K562 (cell line): ENCODE results near the gene TRIOBP. TPM values are rescaled to one million over a fixed set of nuclear protein-coding genes. Genes with fewer than 3 reads are reported as not detected.

Experiments
- ATAC-seq: fragments of 200-7000 bp; cut with Tn5 transposase; 3 replicates; pipeline ENCODE4 v1.9.1; 2020; ENCODE audit warnings: moderate library complexity
- BruUV-seq: library from RNA; stranded (reverse); fragments of 400-500 nt; replicated peaks from 2 replicates; lab custom pipeline; 2021; lab: Mats Ljungman, UMichigan
- CTCF ChIA-PET: fragments of 300-600 bp; formaldehyde crosslinking; extraction: SDS; loops from one replicate; lab custom pipeline; 2021; ENCODE audit warnings: low intra/inter-chr PET ratio; lab: Yijun Ruan, JAX
- POLR2A ChIA-PET: fragments of 300-600, 350-650 bp; sonication (Branson Sonifier 250); formaldehyde crosslinking; extraction: SDS; loops from one replicate; lab custom pipeline; 2021; ENCODE audit warnings: antibody characterized with exemption, inconsistent platforms; lab: Yijun Ruan, JAX
- DNase-seq, 4 experiments: peaks; one replicate each; pipeline versions ENCODE4 v3.0.0 to v3.0.0-alpha.2; 2011 to 2018; ENCODE audit warnings: low spot score in 3 of 4, mixed read lengths in 3 of 4; ENCODE audit errors: extremely low read depth in 1 of 4
- FAIRE-seq: peaks from 2 replicates; lab custom pipeline; 2011; peaks lifted over from hg19 to GRCh38; lab: Jason Lieb, UNC
- H2AFZ ChIP-seq: 2 replicates; pipeline ENCODE4 v1.6.0; 2011; ENCODE audit warnings: low read depth, low read length, control low read depth, inconsistent platforms
- H3K27ac ChIP-seq: fragments of 200-600 bp; 3 replicates; pipeline ENCODE4 v1.8.0; 2011; ENCODE audit warnings: low read depth, mild to moderate bottlenecking, control low read depth, inconsistent platforms, low read length, moderate library complexity, mixed read lengths; ENCODE audit errors: extremely low read depth
- H3K27me3 ChIP-seq, 2 experiments: fragments of 300-600 bp in 1 of 2; 2 replicates in 1 of 2; 3 replicates in 1 of 2; pipeline versions ENCODE4 v1.6.0 to v1.8.0; 2011; ENCODE audit warnings: inconsistent platforms in 2 of 2, low read length in 2 of 2, mild to moderate bottlenecking in 1 of 2, mixed read lengths in 1 of 2, moderate library complexity in 1 of 2; ENCODE audit not compliant: control insufficient read depth in 2 of 2, insufficient read depth in 2 of 2
- H3K36me3 ChIP-seq: fragments of 300-600 bp; 3 replicates; pipeline ENCODE4 v1.8.0; 2011; ENCODE audit warnings: mild to moderate bottlenecking, low read length, inconsistent platforms; ENCODE audit not compliant: control insufficient read depth, insufficient read depth
- H3K4me1 ChIP-seq, 2 experiments: fragments of 200-600 bp in 1 of 2; replicated peaks in 1 of 2; 2 replicates in 1 of 2; 3 replicates in 1 of 2; pipeline versions ENCODE4 v1.5.1 to v1.8.0; 2011; ENCODE audit warnings: inconsistent platforms in 2 of 2, low read length in 2 of 2, mild to moderate bottlenecking in 1 of 2, mixed read lengths in 1 of 2, moderate library complexity in 1 of 2; ENCODE audit not compliant: control insufficient read depth in 2 of 2, insufficient read depth in 2 of 2
- H3K4me2 ChIP-seq: 2 replicates; pipeline ENCODE4 v1.6.1; 2011; ENCODE audit warnings: low read length, control low read depth, inconsistent platforms, mixed read lengths; ENCODE audit not compliant: insufficient read depth
- H3K4me3 ChIP-seq: fragments of 200-600 bp; sonication (generic), shearing (Covaris generic); 2 replicates; pipeline ENCODE4 v1.5.1; 2016; ENCODE audit warnings: control low read depth, inconsistent platforms
- H3K79me2 ChIP-seq: fragments of 200-600 bp; 3 replicates; pipeline ENCODE4 v1.8.0; 2011; ENCODE audit warnings: low read length, inconsistent platforms; ENCODE audit not compliant: control insufficient read depth, insufficient read depth
- H3K9ac ChIP-seq, 2 experiments: 2 replicates each; pipeline versions ENCODE4 v1.6.0 to v1.6.1; 2011; ENCODE audit warnings: low read depth in 2 of 2, low read length in 2 of 2, control low read depth in 1 of 2, inconsistent platforms in 1 of 2, mild to moderate bottlenecking in 1 of 2, mixed read lengths in 1 of 2; ENCODE audit not compliant: insufficient read depth in 1 of 2
- H3K9me1 ChIP-seq: one replicate; pipeline ENCODE4 v1.6.0; 2011; ENCODE audit warnings: inconsistent platforms, mild to moderate bottlenecking, low read length, moderate library complexity; ENCODE audit not compliant: control insufficient read depth, insufficient read depth
- H3K9me3 ChIP-seq: replicated peaks from 2 replicates; pipeline ENCODE4 v1.5.1; 2011; ENCODE audit warnings: low read depth, low read length, inconsistent platforms; ENCODE audit not compliant: control insufficient read depth, insufficient read depth
- H4K20me1 ChIP-seq: replicated peaks from 2 replicates; pipeline ENCODE4 v1.6.1; 2011; ENCODE audit warnings: low read length, inconsistent platforms, mixed read lengths; ENCODE audit not compliant: control insufficient read depth, insufficient read depth
- ADNP ChIP-seq: fragments of 200-800 bp; sonication (Bioruptor generic); IDR thresholded peaks from 2 replicates; pipeline ENCODE4 v1.6.1; 2016; ENCODE audit warnings: missing genetic modification characterization, missing compliant biosample characterization
- BCOR ChIP-seq: fragments of 450-650 bp; IDR thresholded peaks from 2 replicates; pipeline ENCODE4 v1.6.1; 2016
- EP400 ChIP-seq: fragments of 450-650 bp; IDR thresholded peaks from 2 replicates; pipeline ENCODE4 v1.6.1; 2017; ENCODE audit warnings: antibody characterized with exemption, mild to moderate bottlenecking, moderate library complexity
- HMGN3 ChIP-seq: IDR thresholded peaks from 2 replicates; pipeline ENCODE4 v1.6.1; 2011; ENCODE audit warnings: borderline replicate concordance, low read depth, mild to moderate bottlenecking, mixed read lengths, low read length; ENCODE audit not compliant: insufficient read length; ENCODE audit errors: extremely low read depth
- NCOA6 ChIP-seq: fragments of 450-650 bp; IDR thresholded peaks from 2 replicates; pipeline ENCODE4 v1.6.1; 2017; ENCODE audit warnings: mild to moderate bottlenecking
- PRPF4 ChIP-seq: fragments of 200-400 bp; formaldehyde crosslinking; IDR thresholded peaks from one replicate; pipeline ENCODE4 v1.6.1; 2017; ENCODE audit warnings: low read length, low read depth, mild to moderate bottlenecking; ENCODE audit not compliant: insufficient read depth, poor library complexity, severe bottlenecking
- RBM25 ChIP-seq: fragments of 200-400 bp; formaldehyde crosslinking; IDR thresholded peaks from 2 replicates; pipeline ENCODE4 v1.6.1; 2018; ENCODE audit warnings: low read length, low read depth, moderate library complexity; ENCODE audit not compliant: severe bottlenecking
- SNIP1 ChIP-seq: fragments of 450-650 bp; IDR thresholded peaks from 2 replicates; pipeline ENCODE4 v1.7.1; 2017; ENCODE audit warnings: low read depth, mild to moderate bottlenecking
- SRSF9 ChIP-seq: fragments of 200-400 bp; formaldehyde crosslinking; IDR thresholded peaks from 2 replicates; pipeline ENCODE4 v1.6.1; 2017; ENCODE audit warnings: low read depth, low read length, borderline replicate concordance
- WHSC1 ChIP-seq: IDR thresholded peaks from one replicate; pipeline ENCODE4 v1.6.1; 2012; ENCODE audit warnings: low read length, control low read depth, inconsistent platforms
- ZKSCAN1 ChIP-seq: fragments of 150-350 bp; IDR thresholded peaks from 2 replicates; pipeline ENCODE4 v1.6.1; 2016; ENCODE audit warnings: low read depth, low read length
- ZNF780A ChIP-seq: fragments of 250-450 bp; sonication (Bioruptor Pico); IDR thresholded peaks from 2 replicates; pipeline ENCODE4 v1.5.0; 2021; ENCODE audit warnings: mild to moderate bottlenecking
- WGBS: fragments of 100-300 bp; shearing (Covaris generic); methylation state at CpG from one replicate; pipeline ENCODE4 v1.1.6; 2016; ENCODE audit warnings: low coverage, mixed read lengths; ENCODE audit not compliant: insufficient coverage; ENCODE audit errors: missing lambda C conversion rate; 5-methylcytosine and 5-hydroxymethylcytosine counted together
- in situ Hi-C: fragments of 300-500 bp; cut with MboI; formaldehyde crosslinking; loops from 4 replicates; pipeline ENCODE4 v1.15.0; 2018; ENCODE audit warnings: inconsistent platforms, mixed read lengths
- intact Hi-C: fragments of 100-400 bp; cut with micrococcal nuclease; formaldehyde crosslinking; loops from 2 replicates; pipeline ENCODE4 v1.14.2; 2022
- polyA plus RNA-seq, 8 experiments: library from polyadenylated mRNA; depleted of rRNA in 4 of 8; stranded (reverse) in 5 of 8; unstranded in 3 of 8; fragments of >200 nt; fragmentation: Nextera tagmentation in 2 of 8; fragmentation: Illumina TruSeq in 1 of 8; extraction: Ambion mirVana in 2 of 8; extraction: Trizol in 1 of 8; gene quantifications; 2 replicates each; pipeline versions ENCODE4 v1.2.1 to v1.2.3, GENCODE V29; 2011 to 2014; ENCODE audit warnings: inconsistent platforms in 1 of 8, missing spikeins in 1 of 8
- total RNA-seq, 7 experiments: library from RNA; depleted of rRNA in 6 of 7; stranded (reverse); fragments of >200 nt in 6 of 7; fragmentation: Illumina TruSeq in 2 of 7; extraction: Trizol in 2 of 7; gene quantifications; 2 replicates each; pipeline versions ENCODE4 v1.2.1 to v1.2.3, GENCODE V29; 2011 to 2021; ENCODE audit warnings: low replicate concordance in 1 of 7
- TF ChIP-seq, protein P1 (sequence below): fragments of 250-450 bp; sonication (Bioruptor Pico); IDR thresholded peaks from 2 replicates; pipeline ENCODE4 v1.5.0; 2021
- TF ChIP-seq, protein P2 (sequence below): fragments of 250-450 bp; sonication (Bioruptor Pico); IDR thresholded peaks from 2 replicates; pipeline ENCODE4 v1.9.0; 2021; ENCODE audit warnings: mild to moderate bottlenecking, inconsistent platforms
- TF ChIP-seq, protein P3 (sequence below): fragments of 250-450 bp; sonication (Bioruptor Pico); IDR thresholded peaks from 2 replicates; pipeline ENCODE4 v1.8.0; 2021; ENCODE audit warnings: borderline replicate concordance, mild to moderate bottlenecking, moderate library complexity; ENCODE audit not compliant: poor library complexity, severe bottlenecking
- TF ChIP-seq, protein P4 (sequence below): sonication (generic); formaldehyde crosslinking; IDR thresholded peaks from 2 replicates; pipeline ENCODE4 v1.8.0; 2023; ENCODE audit warnings: mild to moderate bottlenecking, missing genetic modification reagents
- TF ChIP-seq, protein P5 (sequence below): IDR thresholded peaks from 2 replicates; pipeline ENCODE4 v1.6.1; 2016; ENCODE audit warnings: missing genetic modification characterization, missing compliant biosample characterization

TRIOBP gene
- total and polyA plus RNA-seq, 9 of the 15 experiments (the other 6 are each of a cell fraction or from before 2014, with no cell fraction given), result 0.24 to 13.8 (median 5.5) TPM

DNA sequence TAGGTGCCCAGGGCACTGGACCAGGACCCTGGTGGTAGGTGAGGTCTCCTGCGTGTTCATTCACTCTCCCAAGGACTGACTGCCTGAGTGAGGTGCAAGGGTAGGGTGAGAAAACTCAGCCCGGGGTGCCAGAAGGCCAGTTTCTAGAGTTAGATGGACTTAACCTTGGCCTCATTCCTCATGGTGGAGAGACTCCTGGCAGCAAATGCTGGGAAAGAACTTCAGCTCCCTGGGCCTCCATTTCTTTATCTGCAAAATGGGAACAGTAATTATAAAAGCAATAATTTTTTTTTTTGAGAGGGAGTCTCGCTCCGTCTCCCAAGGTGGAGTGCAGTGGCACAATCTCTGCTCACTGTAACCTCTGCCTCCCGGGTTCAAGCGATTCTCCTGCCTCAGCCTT is 47.7 kb downstream of the TRIOBP start:
- no TSS peak for BruUV-seq
- Histone ChIP-seq H3K9me3 (no peaks in the 10 kb centered on the region), H2AFZ (no peak overlapping the region), H3K4me1 (peaks cover 18 to 43% of the 10 kb centered on the region in 2 experiments), H3K27me3 (no peaks in the 10 kb centered on the region), H3K9ac (peak overlapping the region in 1 of 2 experiments; percentile 45; a peak in 1 of 4 replicates), H3K36me3 (no peaks in the 10 kb centered on the region), H3K79me2 (peaks cover 21% of the 10 kb centered on the region), H3K4me3 (no peak overlapping the region), H3K4me2 (no peak overlapping the region), H4K20me1 (no peaks in the 10 kb centered on the region; the same call in 1 of the 2 replicates), H3K27ac (no peak overlapping the region), H3K9me1 (no peaks in the 10 kb centered on the region)
- WGBS, result 88% methylated on average over 6 of the region's 6 CpGs
- DNase-seq (no peak), ATAC-seq (no peak), FAIRE-seq (no peak)
- ChIA-PET CTCF (no interaction called here), POLR2A (interaction anchor here (0.6 kb wide), 1 partner anchor 445 kb away, joined by 3 read pairs; no protein-coding TSS in a partner anchor)
- intact Hi-C loops (no loop called here), in situ Hi-C loops (no loop called here)
- no peak for TF ChIP-seq EP400
- TF ChIP-seq PRPF4, result no peak
- peak; percentile 52; the same call in 1 of the 2 replicates for TF ChIP-seq BCOR
- TF ChIP-seq SRSF9, result no peak
- TF ChIP-seq RBM25, result peak; percentile 53
- no peak for TF ChIP-seq ADNP
- no peak for TF ChIP-seq HMGN3
- TF ChIP-seq WHSC1, result no peak
- TF ChIP-seq, protein P1, sequence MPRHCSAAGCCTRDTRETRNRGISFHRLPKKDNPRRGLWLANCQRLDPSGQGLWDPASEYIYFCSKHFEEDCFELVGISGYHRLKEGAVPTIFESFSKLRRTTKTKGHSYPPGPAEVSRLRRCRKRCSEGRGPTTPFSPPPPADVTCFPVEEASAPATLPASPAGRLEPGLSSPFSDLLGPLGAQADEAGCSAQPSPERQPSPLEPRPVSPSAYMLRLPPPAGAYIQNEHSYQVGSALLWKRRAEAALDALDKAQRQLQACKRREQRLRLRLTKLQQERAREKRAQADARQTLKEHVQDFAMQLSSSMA (CRISPR knock-in tag), result no peak
- no peak for TF ChIP-seq SNIP1
- TF ChIP-seq, protein P2, sequence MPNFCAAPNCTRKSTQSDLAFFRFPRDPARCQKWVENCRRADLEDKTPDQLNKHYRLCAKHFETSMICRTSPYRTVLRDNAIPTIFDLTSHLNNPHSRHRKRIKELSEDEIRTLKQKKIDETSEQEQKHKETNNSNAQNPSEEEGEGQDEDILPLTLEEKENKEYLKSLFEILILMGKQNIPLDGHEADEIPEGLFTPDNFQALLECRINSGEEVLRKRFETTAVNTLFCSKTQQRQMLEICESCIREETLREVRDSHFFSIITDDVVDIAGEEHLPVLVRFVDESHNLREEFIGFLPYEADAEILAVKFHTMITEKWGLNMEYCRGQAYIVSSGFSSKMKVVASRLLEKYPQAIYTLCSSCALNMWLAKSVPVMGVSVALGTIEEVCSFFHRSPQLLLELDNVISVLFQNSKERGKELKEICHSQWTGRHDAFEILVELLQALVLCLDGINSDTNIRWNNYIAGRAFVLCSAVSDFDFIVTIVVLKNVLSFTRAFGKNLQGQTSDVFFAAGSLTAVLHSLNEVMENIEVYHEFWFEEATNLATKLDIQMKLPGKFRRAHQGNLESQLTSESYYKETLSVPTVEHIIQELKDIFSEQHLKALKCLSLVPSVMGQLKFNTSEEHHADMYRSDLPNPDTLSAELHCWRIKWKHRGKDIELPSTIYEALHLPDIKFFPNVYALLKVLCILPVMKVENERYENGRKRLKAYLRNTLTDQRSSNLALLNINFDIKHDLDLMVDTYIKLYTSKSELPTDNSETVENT (CRISPR knock-in tag), result no peak
- TF ChIP-seq NCOA6, result no peak
- TF ChIP-seq ZKSCAN1, result no peak
- TF ChIP-seq, protein P3, sequence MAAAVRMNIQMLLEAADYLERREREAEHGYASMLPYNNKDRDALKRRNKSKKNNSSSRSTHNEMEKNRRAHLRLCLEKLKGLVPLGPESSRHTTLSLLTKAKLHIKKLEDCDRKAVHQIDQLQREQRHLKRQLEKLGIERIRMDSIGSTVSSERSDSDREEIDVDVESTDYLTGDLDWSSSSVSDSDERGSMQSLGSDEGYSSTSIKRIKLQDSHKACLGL, result no peak
- TF ChIP-seq ZNF780A (CRISPR knock-in tag), result no peak
- TF ChIP-seq, protein P4, sequence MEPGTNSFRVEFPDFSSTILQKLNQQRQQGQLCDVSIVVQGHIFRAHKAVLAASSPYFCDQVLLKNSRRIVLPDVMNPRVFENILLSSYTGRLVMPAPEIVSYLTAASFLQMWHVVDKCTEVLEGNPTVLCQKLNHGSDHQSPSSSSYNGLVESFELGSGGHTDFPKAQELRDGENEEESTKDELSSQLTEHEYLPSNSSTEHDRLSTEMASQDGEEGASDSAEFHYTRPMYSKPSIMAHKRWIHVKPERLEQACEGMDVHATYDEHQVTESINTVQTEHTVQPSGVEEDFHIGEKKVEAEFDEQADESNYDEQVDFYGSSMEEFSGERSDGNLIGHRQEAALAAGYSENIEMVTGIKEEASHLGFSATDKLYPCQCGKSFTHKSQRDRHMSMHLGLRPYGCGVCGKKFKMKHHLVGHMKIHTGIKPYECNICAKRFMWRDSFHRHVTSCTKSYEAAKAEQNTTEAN (CRISPR knock-in tag), result no peak
- TF ChIP-seq, protein P5, sequence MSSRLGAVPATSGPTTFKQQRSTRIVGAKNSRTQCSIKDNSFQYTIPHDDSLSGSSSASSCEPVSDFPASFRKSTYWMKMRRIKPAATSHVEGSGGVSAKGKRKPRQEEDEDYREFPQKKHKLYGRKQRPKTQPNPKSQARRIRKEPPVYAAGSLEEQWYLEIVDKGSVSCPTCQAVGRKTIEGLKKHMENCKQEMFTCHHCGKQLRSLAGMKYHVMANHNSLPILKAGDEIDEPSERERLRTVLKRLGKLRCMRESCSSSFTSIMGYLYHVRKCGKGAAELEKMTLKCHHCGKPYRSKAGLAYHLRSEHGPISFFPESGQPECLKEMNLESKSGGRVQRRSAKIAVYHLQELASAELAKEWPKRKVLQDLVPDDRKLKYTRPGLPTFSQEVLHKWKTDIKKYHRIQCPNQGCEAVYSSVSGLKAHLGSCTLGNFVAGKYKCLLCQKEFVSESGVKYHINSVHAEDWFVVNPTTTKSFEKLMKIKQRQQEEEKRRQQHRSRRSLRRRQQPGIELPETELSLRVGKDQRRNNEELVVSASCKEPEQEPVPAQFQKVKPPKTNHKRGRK (tag), result no peak
